Measurements from ENCODE around the gene DNAJC8.

DNAJC8 gene

DNA sequence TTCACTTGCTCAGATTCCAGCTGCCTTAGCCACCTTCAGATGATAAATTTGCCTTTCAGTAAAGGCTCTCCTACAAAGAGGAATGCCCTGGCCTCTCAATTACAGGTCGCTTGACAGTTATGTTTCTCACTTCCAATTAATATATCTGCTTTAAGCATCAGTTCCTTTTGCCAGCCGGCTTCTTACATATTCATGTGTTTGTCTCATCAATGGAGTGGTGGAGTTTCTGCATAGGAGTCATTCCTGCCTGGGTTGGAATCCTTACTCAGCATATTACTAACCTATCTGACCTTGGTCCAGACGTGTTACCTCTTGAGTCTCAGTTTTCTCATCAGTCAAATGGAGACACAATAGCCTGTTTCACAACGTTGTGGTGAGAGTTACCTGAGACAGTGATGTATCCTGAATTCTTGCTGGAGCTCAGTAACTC, 17.1 kb upstream of the DNAJC8 start:
- DNase-seq (ENCODE audit: low read depth), result no peak

DNA sequence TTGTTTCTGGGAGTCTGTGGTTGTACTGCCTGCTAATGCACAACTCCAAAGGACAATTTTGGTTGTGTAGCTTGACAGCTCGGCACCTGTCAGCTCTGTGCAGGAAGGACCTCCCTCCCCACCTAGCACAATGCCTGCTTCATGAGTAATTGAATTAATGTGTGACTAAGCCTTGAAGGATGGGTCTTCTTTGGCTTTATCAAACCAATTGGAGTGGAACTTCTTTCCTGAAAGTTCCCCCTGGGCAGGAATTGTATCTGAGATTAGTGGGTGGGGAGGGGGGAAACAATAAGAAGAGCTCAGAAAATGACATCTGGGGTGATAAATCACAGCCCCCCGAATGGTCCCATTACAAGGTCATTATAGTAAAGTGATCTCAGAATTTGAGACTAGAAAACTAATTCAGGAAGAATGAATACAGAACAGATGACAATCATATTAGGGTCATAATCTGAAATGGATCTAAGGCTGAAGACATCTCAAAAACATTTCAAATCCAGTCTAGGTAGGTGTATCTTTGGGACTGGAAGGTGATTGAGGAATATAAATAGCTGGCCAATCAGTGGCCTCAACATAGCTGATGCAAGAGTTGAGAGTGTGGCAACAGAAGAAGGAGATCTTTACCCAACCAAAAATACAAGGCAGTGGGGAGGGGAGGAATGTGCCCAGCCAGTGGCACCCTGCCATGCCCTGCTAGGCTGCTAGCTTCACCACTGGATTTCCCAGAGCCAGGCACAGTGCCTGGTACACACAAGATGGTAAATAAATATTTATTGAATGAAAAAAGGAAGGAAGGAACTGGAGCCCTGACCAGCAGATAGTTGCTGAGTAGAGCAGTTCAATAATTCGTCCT, 16.4 kb upstream of the DNAJC8 start:
- DNase-seq (ENCODE audit: low read depth), result no peak

DNA sequence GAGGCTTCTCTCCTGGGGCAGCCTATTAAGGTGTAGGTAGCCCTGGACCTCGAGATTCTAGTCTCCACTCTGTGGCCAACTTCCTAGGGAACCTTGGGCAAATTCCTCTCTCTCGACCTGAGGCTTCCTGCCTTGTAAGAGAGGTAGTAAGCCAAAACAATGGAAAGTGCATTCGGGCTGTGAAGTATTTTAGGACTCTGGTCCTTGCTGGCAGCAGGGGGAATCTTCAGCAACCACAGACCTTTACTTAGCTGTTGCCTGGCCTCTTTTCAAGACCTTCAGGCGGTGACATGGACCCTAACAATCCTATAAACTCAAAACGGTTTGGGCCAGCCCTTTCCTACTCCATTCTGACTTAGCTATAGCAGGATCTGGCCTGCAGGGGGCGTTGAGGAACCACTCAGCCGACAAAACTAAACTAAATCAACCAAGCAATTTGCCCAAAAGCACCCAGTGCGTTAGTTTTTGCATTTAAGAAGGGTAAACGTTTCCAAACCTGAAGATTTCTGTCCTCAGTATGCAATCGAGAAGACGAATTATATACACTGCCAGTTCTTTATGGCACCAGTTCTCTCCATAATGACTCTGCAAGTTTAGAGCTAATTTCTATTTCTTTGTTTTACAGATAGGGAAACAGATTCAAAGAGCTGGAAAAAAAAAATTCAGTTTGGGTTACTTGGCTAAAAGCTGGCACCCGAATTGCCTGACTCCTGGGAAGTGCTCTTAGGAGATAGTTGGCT, 15.6 kb upstream of the DNAJC8 start:
- DNase-seq (ENCODE audit: low read depth), result peak; percentile 69

DNA sequence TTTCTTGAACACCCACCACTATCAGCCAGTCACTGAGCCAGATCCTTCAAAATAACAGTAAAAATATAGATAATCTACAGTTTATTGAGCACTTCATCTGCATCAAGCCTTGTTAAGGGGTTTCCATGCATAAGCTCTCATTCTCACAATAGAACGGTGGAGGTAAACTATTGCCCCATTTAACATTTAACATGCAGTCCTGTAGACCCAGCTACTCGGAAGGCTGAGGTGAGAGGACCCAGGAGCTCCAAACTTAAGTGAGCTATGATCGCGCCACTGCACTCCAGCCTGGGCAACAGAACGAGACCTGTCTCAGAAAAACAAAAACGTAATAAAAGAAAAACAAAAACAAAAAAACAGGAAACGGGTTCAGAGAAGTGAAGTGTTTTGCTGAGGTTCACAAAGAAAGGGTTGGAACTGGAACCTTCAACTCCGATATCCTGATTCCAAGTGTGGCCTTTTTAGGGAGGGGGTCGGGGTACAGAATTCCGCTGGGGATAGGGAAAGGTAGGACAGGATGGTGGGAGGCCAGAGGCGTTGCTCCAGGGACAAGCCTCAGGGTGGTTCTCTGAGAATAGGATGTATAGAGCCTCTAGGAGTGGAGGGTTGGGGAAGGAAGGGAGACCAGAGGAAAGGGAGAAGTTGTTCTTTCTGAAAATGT, 14.9 kb upstream of the DNAJC8 start:
- DNase-seq (ENCODE audit: low read depth), result no peak

DNA sequence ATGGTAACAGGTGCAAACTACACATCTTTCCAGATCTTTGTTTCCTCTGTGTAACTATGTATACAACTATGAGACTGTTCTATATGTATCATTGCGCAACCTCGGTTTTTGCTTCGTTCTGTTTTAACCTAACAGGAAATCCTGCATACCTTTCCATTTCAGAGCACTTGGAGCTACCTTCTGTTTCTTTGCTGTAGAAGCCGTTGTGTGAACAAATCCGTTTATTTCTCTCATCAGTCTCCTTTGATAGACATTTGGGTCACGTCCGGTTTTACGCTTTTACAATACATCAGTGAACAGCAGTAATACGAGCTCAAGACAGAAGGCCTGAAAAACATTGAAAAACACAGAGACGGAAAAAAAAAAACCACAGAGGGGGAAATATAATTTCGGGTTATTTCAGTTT, 13.6 kb upstream of the DNAJC8 start:
- DNase-seq (ENCODE audit: low read depth), result peak; percentile 42

DNA sequence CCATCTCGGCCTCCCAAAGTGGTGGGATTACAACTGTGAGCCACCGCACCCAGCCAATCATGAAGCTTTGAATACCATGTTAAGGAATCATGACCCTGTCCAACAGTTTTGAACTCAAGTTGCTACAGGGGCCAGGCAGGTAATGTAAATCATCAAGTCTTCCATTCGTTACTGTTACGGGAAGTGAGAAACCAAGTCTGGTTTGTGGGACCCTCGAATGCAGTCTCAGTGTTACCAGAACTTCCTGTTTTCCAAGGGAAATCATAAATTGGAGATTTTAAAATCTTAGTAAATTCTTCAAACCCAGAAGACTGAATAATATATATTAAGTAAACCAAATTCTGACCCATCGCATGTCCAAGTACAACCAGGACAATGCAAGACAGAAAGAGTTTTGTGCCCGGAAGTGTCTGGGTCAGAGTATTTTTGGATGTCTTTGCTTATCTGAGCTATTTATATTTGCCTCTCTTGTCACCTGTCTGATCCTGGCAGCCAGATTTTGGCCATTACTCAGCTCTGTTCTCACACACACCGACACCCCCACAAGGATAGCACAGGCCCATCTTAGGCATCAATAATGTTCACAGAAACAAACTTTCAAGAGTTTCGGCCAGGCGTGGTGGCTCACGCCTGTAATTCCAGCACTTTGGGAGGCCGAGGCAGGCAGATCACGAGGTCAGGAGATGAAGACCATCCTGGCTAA, 11.9 kb upstream of the DNAJC8 start:
- no peak for DNase-seq (ENCODE audit: low read depth)

DNA sequence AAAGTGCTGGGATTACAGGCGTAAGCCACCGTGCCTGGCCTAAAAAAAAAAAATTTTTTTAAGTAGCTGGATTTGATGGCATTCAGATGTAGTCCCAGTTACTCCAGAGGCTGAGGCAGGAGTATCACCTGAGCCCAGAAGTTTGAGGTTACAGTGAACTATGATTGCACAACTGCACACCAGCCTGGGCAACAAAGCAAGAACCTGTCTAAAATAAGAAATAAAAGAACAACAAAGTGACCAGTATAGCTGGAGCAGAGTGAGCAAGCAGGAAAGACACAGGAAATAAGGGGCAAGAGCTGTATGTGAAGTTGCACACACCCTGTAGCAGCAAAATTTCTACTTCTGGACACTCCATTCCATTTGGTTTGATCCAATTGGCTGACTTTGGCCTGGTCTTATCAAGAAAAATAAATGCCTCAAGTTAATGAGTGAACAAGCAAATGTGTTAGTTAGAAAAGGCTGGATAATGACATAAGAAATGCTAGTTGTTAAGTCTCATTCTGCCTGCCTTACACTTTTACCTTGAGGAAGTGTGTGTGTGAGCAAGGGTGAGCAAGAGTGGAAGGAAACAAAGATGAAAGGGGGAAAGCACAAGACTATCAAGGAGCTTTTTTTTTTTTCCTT, 11.0 kb upstream of the DNAJC8 start:
- no peak for DNase-seq (ENCODE audit: low read depth)

DNA sequence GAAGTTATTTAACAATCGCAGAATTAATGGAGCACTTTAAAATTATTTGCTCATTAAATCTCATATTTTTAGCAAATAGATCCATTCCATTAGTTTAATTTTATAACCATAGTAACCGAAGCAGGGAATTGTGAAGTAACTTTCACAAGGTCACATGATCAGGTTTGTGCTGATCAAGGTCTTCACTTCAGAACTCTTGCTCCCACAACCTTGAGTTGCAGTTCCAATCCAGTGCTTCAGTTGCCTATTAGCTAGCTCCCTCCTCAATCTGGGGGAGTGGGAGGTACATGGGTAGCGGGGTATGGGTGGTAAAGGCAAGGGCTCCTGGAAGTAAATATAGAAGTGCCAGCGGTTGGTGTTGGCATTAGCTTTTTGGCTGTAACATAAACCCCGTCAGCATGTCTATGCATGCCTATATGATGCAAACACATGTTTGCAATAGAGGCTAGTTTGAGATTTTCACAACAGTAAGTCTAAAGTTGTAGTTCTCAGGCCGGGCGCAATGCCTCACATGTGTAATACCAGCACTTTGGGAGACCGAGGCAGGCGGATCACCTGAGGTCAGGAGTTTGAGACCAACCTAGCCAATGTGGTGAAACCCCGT, 8.9 kb upstream of the DNAJC8 start:
- DNase-seq (ENCODE audit: low read depth), result no peak

DNA sequence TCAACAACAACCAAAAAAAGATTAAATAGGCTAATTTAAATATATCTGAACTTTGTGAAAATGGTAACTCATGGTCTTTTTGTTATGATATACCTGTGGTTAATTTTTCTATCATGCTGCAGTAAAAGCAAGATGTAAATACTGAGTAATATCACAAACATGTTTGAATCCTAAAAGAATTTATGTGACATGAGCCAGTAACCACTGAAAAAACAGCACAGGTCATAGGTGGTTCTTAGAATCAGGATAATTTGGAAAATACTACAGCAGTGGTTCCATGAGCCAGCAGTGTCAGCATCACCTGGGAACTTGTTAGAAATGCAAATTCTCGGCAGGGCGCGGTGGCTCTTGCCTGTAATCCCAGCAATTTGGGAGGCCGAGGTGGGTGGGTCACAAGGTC, 7.2 kb upstream of the DNAJC8 start:
- DNase-seq (ENCODE audit: low read depth), result no peak

DNA sequence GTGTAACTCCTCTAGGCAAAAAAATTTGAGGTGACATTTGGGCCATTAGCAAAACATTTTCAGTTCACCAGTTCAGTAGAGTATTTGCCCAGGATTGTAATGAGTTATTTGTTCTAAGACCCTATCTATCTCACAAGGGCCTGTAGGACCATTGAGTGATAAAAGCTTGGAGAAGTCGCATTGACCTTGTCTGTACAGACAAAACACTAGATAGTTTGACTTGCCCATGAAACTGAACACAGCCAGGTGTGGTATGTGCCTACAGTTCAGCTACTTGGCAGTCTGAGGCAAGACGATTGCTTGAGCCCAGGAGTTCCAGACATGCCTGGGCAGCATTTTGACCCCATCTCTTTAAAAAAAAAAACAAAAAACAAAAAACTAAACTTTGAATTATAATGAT, 6.2 kb upstream of the DNAJC8 start:
- no peak for DNase-seq (ENCODE audit: low read depth)

DNA sequence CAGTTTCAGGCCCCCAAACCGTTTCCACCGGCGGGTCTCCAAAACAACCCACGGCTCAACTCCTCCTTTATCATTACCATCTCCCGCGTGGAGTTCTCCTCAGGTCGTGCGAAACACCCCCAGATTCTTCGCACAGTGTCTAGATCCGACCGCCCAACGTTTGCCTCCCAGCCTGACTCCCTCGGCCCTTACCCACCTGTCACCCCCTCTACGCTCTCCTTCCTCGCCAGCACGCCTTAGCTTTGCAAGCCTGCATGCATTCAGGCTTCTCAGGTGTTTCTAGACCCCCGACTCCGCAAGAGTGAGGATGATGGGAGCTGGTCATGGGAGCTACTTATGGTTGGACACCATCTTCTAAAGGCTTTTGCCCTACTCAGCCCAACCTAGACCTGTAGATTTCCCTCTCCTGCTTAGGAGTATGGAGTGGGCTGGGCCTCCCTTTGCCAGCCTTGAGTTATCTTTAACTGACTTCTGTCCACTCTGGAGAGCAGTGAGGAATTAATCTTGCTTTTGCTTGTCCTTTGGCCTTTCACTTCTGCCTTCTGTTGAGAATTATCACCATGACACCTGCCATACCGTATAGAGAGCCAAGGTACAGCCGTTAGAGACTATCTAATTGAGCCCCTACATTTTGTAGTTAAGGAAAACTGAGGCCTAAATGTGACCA, 4.0 kb upstream of the DNAJC8 start:
- no peak for DNase-seq (ENCODE audit: low read depth)

DNA sequence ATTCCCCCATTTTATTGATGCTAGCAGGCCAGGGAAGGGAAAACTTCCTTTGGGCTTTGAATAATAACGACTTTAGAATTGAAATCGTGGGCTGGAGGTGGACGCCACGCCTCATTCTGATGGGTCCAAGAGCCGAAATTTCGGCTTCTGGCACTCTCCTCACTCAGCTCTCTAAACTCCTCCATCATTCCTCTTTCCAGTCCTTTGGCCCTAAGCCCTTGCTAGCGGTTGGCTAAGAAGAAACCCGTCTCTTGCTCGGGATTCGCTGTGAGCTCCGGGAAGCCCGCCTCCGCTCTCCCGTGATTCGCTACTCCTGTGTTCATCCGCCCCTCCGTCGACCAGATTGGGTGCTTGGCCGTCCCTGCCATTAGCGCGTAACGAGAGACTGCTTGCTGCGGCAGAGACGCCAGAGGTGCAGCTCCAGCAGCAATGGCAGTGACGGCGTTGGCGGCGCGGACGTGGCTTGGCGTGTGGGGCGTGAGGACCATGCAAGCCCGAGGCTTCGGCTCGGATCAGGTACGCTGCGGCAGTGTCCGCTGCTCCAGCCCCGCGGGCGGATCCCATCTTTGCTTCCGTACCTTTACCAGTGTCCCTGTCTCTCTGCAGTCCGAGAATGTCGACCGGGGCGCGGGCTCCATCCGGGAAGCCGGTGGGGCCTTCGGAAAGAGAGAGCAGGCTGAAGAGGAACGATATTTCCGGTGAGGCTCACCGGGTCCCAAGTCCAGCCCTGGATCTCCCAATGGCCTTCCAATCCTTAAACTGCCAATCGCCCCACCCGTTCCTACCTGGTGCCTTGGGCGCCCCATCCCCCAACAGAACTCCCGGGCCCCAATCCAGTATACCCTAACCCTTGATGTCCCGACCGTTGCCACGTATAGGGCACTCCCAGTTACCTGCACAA, 3.2 kb upstream of the DNAJC8 start, which contains the start of gene ATP5IF1:
Gene ATP5IF1, plus strand, starts transcription at position 370 of the 901 bp plus-strand sequence. Its CDS starts 60 bp downstream, at position 430.
- peak; percentile 94 for DNase-seq (ENCODE audit: low read depth)

DNA sequence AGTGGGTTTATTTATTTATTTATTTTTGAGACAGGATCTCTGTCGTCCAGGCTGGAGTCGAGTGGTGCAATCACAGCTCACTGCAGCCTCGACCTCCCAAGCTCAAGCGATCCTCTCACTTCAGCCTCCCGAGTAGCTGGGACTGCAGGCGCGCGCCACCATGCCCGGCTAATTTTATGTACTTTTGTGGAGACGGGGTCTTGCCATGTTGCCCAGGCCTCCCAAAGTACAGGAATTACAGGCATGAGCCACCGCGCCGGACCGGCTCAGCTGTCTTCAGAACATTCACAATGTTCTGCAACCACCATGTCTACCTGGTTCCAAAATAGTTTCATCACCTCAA, 406 bp upstream of the DNAJC8 start:
- DNase-seq (ENCODE audit: low read depth), result no peak

DNA sequence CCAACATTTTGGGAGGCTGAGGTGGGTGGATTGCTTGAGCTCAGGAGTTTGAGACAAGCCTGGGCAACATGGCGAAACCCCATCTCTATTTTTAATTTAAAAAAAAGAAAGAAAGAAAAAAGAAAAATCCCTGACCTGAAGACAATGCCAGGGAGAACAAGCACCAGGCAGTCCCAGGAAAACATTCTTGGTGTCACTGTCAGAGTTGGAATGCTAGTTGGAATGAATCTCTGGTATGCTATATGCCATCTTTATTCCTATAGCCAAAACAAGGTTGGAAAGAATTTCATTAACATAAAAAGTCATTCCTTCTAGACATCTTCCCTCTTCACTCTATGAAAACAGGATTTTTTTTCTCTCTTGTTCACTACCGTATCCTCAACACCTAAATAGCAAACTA, 2.8 kb downstream of the DNAJC8 start:
- DNase-seq (ENCODE audit: low read depth), result no peak

DNA sequence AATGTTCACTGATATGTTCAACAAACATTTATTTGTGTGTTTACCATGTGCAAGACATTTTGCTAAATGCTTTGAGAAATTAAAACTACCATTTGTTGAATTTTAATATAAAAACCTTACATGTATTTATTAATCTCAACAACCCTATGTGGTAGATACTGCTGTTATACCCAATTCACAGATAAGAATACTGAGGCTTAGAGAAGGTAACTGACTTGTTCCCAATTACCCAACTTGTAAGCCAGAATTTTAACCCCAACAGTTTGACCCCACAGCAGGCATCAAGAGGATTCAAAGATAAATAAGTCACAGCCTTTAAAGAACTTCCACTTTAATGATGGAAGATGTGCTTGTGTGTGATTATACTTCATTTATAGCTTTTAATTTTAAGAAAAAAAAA, 3.7 kb downstream of the DNAJC8 start:
- no peak for DNase-seq (ENCODE audit: low read depth)

DNA sequence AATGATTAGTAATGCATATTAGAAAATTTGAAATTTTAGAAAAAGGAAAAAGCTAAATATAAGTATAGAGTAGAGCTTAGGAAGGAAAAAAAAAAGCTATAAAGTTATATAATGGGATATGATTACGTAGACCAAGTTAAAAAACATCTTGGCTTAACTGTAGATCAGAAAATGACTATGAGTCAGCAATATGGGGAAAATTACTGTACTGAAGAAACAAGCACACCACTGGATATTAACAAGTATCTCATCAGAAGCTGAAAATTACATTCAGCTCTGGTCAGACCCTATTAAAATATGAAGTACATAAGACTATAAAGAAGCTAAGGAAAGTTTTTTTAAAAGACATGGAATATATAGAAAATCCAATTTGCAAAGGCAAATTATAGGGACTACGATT, 19.5 kb downstream of the DNAJC8 start:
- no peak for DNase-seq (ENCODE audit: low read depth)

DNA sequence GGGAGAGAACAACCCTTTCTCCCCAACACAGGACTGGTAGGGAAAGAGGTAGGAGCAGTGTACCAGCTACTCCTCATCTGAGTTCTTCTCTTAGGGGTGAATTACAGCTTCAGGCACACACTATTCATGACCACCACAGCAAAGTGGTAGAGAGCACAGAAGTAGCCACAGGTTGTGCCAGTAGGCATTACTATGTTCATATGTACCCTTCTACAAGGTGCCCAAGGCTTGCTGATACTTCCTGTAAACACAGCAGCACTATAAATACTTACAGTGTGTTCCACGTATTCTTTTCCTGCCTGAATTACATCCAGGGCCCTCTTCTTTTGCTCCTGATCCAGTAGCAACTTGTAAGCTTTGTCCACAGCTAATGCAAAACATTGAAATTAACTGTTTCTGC, 23.1 kb downstream of the DNAJC8 start:
- DNase-seq (ENCODE audit: low read depth), result no peak

DNA sequence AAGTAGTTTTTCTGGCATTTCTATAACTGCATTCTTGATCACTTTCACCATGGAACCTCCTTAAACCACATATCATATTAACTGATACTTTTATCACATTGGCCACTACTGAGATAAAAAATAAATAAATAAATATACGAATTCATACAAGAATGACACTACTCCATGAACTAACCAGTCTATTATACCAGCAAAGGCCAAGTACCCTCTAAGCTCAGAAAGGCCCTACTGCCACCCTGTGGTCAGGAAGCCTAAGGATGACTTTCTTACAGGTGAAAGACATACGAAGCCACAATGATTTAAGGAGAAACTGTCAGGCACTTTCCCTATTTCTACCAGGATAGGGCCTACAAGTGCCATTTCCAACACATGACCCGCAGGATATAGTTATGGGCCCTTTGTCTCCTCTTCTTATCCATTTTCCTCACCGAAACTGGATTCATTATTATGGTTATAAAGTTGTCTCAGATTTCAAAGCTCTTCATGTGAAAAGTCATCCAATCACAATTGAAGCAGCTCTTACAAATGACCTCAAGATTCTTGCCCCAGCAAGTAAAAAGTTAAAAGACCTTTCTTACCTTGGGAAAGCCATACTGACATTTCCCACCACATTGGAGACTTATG, 23.9 kb downstream of the DNAJC8 start:
- peak; percentile 47 for DNase-seq (ENCODE audit: low read depth)

DNA sequence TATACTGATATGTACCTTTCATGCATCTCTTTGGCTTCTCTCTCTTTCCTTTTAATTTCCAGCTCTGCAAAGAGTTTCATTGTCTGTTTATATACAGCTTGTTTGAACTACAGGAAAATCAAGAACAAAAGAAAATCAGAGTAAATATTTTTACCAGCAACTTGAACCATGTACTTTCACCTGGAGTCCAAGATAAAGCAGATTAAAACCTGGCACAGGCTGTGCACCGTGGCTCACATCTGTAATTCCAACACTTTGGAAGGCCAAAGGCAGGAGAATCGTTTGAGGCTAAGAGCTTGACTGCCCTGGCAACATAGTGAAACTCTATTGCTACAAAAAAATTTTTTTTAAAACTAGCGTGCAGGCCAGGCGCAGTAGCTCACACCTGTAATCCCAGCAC, 27.6 kb downstream of the DNAJC8 start:
- no peak for DNase-seq (ENCODE audit: low read depth)
